HG03139 (cell line): ENCODE data around the gene ZSCAN22.
"Not testable (repeated sequence)": the region's sequence is repeated elsewhere in the genome, so short reads cannot be mapped to it uniquely, and the experiment has no call there.

Experiments used
- ATAC-seq: cut with Tn5 transposase; IDR thresholded peaks from one replicate; pipeline ENCODE4 v1.9.1; 2021; ENCODE audit not compliant: unreplicated experiment

The ZSCAN22 gene

DNA sequence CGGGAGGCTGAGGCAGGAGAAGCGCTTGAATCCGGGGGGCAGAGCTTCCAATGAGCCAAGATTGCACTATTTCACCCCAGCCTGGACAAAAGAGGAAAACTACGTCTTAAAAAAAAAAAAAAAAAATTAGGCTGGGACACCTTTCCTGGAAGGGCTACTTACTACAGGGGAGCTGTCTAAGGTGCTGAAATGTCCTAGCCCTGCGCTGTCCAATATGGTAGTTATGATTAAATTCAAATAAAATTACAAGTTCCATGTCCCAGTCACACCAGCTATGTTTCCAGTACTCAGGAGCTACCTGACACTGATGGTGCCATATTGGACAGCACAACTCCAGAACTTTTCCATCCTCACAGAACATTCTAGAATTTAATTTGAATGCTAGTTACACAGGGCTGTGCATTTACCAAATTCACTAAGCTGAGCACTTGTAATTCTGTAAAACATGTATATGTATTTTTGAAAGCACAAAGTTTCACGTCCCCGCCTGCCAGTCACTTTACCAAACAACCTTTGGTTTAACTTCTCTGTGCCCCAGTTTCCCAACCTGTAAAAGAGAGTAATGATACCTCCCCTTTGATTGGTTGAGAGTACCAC is 9.2 kb upstream of the ZSCAN22 start:
- ATAC-seq, result no peak

- no peak for ATAC-seq
Observed at GRCh38 chr19:58318297-58318696, 8.5 kb upstream of the ZSCAN22 start.

DNA sequence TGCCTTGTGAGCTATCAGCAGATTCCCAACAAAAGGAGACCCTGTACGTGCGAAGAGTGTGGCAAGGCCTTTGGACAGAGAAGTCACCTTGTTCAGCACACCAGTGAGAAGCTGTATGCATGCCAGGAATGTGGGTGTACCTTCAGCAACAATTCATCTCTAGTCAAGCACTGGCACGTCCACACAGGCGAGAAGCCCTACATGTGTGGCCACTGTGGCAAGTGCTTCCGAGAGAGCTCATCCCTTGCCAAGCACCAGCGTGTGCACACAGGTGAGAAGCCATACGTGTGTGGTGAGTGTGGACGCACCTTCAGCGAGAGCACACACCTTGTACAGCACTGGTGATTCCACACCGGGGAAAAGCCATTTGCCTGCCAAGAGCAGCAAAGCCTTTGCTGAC is 7.6 kb upstream of the ZSCAN22 start:
- no peak for ATAC-seq

GRCh38 chr19:58325311-58326022 is 1.3 kb upstream of the ZSCAN22 start:
- no peak for ATAC-seq

DNA sequence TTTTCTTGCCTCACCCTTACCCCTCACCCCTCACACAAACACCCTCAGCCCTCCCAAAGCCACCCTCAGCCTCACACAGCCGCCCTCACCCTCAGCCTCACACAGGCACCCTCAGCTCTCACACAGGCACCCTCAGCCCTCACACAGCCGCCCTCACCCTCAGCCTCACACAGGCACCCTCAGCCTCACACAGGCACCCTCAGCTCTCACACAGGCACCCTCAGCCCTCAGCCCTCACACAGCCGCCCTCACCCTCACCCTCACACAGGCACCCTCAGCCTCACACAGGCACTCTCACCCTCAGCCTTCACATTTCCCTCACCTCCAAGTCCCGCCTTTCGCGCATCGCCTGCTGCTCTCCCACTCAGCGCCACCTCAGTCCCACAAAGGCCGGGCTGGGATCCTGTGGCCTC is 287 bp upstream of the ZSCAN22 start:
- ATAC-seq, result no peak

- ATAC-seq, result no peak
Observed at GRCh38 chr19:58328999-58329398, 2.2 kb downstream of the ZSCAN22 start.

GRCh38 chr19:58330458-58330857 is 3.7 kb downstream of the ZSCAN22 start:
- ATAC-seq, result no peak

DNA sequence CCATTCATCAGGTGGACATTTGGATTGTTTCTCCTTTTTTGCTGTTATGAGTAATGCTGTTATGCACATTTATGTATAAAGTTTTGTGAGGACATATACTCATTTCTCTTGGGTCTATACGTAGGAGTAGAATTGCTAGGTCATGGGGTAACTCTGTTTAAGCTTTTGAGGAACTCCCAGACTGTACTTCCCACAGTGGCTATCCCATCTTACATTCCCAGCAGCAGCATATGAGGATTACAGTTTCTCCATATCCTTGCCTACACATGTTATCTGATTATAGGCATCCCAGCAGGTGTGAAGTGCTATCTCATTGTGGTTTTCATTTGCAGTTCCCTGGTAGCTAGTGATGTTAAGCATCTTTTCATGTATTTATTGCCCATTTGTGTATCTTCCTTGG is 5.9 kb downstream of the ZSCAN22 start:
- no peak for ATAC-seq

GRCh38 chr19:58334691-58335249 is 8.0 kb downstream of the ZSCAN22 start:
- ATAC-seq, result no peak

DNA sequence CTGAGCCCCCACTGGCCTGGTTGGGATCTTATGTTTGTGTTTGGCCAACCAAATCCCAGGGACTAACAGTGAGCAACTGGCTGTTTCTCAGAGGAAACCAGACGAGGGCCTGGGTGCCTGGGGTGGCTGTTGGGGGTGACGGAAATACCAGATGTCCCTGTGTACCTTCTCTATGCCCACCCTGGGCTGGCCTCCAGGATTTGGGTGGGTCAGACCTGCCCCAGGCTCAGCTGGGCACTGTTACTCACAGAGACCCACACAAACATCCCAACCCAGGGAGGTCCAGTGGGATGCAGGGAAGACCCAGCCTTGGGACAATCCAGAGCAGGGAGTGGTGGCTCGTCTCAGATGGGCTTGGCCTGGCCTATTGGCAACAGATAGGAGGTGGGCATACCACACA is 8.8 kb downstream of the ZSCAN22 start:
- ATAC-seq, result no peak

GRCh38 chr19:58336216-58336615 is 9.4 kb downstream of the ZSCAN22 start:
- no peak for ATAC-seq

- no peak for ATAC-seq
Observed at GRCh38 chr19:58336820-58337219, 10.0 kb downstream of the ZSCAN22 start.

- ATAC-seq, result no peak
Observed at GRCh38 chr19:58338336-58338735, 11.5 kb downstream of the ZSCAN22 start.

DNA sequence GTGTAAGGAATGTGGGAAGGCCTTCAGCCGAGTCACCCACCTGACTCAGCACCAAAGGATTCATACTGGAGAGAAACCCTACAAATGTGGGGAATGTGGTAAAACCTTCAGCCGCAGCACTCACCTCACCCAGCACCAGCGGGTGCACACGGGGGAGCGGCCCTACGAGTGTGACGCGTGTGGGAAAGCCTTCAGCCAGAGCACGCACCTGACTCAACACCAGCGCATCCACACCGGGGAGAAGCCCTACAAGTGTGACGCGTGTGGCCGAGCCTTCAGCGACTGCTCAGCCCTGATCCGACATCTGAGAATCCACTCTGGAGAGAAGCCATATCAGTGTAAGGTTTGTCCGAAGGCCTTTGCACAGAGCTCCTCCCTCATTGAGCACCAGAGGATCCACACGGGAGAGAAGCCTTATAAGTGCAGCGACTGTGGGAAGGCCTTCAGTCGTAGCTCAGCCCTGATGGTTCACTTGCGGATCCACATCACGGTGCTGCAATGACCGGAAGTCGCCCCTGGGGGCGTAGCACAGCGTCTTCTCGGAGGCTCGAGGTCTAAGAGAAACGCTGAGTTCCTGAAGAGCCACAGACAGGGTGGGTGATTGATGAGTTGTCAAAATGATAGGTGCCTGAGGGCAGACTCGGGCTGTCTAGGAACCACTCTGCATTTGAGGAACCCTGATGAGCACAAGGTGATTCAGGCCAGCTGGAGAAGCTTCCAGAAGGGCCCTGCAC is 12.2 kb downstream of the ZSCAN22 start:
- no peak for ATAC-seq

GRCh38 chr19:58345558-58345957 is 18.8 kb downstream of the ZSCAN22 start:
- ATAC-seq, result no peak

GRCh38 chr19:58346961-58347929 is 20.5 kb downstream of the ZSCAN22 start:
- peak; percentile 78 for ATAC-seq

DNA sequence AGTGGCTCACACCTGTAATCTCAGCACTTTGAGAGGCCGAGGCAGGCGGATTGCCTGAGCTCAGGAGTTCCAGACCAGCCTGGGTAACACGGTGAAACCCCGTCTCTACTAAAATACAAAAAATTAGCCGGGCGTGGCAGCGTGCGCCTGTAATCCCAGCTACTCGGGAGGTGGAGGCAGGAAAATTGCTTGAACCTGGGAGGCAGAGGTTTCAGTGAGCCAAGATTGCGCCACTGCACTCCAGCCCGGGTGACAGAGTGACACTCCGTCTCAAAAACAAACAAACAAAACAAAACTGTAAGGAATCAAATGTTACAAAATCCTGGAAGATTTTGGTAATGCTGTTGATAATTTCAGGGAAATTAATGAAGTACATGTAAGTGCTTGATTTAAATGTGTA is 21.3 kb downstream of the ZSCAN22 start:
- not testable (repeated sequence) for ATAC-seq

- ATAC-seq, result no peak
Observed at GRCh38 chr19:58349590-58349989, 22.8 kb downstream of the ZSCAN22 start.

- ATAC-seq, result no peak
Observed at GRCh38 chr19:58350001-58350861, 23.4 kb downstream of the ZSCAN22 start.
